ENCODE measurements around the gene KANSL1. TPM values are rescaled to one million over a fixed set of nuclear protein-coding genes. Genes with fewer than 3 reads are reported as not detected.
"Not testable (repeated sequence)": the region's sequence is repeated elsewhere in the genome, so short reads cannot be mapped to it uniquely, and the experiment has no call there.

KANSL1 gene
- polyA plus RNA-seq, 1 donor from 2014 or later: 65.0 TPM

DNA sequence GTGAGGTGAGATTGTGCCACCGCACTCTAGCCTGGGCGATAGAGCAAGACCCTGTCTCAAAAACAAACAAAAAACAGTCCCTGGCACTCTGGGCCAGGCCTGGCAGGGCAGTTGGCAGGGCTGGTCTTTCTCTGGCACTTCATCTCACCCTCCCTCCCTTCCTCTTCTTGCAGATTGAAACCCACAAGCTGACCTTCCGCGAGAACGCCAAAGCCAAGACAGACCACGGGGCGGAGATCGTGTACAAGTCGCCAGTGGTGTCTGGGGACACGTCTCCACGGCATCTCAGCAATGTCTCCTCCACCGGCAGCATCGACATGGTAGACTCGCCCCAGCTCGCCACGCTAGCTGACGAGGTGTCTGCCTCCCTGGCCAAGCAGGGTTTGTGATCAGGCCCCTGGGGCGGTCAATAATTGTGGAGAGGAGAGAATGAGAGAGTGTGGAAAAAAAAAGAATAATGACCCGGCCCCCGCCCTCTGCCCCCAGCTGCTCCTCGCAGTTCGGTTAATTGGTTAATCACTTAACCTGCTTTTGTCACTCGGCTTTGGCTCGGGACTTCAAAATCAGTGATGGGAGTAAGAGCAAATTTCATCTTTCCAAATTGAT lies 169.3 kb downstream of the KANSL1 start (continued):
- TF ChIP-seq, protein P1, sequence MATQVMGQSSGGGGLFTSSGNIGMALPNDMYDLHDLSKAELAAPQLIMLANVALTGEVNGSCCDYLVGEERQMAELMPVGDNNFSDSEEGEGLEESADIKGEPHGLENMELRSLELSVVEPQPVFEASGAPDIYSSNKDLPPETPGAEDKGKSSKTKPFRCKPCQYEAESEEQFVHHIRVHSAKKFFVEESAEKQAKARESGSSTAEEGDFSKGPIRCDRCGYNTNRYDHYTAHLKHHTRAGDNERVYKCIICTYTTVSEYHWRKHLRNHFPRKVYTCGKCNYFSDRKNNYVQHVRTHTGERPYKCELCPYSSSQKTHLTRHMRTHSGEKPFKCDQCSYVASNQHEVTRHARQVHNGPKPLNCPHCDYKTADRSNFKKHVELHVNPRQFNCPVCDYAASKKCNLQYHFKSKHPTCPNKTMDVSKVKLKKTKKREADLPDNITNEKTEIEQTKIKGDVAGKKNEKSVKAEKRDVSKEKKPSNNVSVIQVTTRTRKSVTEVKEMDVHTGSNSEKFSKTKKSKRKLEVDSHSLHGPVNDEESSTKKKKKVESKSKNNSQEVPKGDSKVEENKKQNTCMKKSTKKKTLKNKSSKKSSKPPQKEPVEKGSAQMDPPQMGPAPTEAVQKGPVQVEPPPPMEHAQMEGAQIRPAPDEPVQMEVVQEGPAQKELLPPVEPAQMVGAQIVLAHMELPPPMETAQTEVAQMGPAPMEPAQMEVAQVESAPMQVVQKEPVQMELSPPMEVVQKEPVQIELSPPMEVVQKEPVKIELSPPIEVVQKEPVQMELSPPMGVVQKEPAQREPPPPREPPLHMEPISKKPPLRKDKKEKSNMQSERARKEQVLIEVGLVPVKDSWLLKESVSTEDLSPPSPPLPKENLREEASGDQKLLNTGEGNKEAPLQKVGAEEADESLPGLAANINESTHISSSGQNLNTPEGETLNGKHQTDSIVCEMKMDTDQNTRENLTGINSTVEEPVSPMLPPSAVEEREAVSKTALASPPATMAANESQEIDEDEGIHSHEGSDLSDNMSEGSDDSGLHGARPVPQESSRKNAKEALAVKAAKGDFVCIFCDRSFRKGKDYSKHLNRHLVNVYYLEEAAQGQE (IDR thresholded peaks at IDR 0.05; ENCODE audit: borderline replicate concordance): no peak
- TF ChIP-seq POLR2AphosphoS5 (IDR thresholded peaks at IDR 0.05): no peak

DNA sequence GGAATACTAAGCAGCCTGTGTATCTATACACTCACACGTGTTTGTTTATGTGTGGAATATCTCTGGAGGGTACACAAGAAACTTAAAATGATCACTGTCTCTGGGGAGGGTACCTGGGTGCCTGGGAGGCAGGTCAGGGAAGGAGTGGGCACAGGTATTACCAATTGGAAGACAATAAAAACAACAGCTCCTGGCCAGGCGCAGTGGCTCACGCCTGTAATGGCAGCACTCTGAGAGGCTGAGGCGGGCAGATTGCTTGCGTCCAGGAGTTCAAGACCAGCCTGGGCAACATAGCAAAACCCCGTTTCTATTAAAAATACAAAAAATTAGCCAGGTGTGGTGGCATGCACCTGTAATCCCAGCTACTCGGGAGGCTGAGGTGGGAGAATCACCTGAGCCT lies 169.9 kb downstream of the KANSL1 start:
- peaks cover 17% of the 10 kb centered on the region for H3K36me3 ChIP-seq (ENCODE audit: insufficient read depth, low read length)
- not testable (repeated sequence) for H3K4me2 ChIP-seq (ENCODE audit: low read length); H3K9ac ChIP-seq (ENCODE audit: low read length); H3K9me3 ChIP-seq (ENCODE audit: low read length); H4K20me1 ChIP-seq (ENCODE audit: insufficient read depth); H3K9me2 ChIP-seq (ENCODE audit: insufficient read depth, low read length); H3K27ac ChIP-seq (ENCODE audit: low read length); H3K79me2 ChIP-seq (replicated peaks; ENCODE audit: insufficient read depth, low read length); H2AFZ ChIP-seq (ENCODE audit: low read depth, low read length); H3F3A ChIP-seq (ENCODE audit: insufficient read depth, low read length, poor library complexity, severe bottlenecking); H3K27me3 ChIP-seq (ENCODE audit: insufficient read depth, low read depth, low read length); H3K4me3 ChIP-seq (ENCODE audit: low read length)

DNA sequence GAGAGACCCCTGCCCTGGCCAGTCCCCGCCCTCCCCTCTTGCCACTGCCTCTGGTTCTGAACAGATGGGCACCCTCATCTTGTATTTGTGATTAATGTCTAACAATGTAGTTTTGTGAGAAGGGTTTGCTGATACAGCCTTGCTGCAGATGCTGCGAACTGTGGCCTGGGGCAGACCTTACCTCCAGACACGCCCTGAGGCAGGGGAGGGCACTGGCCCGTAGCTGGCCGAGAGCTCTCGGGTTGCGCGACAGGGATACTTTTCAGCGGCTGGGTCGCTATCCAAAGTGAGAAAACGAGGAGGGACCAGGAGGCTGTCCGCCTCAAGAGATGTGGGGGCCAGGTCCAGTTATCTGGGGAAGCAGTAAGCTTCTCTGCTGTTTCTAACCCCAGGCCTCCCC lies 172.2 kb downstream of the KANSL1 start:
- peaks cover 12% of the 10 kb centered on the region for H3K36me3 ChIP-seq (ENCODE audit: insufficient read depth, low read length)

More for the DNA sequence above, 172.2 kb downstream of the KANSL1 start:
- Histone ChIP-seq H3K9me2 (ENCODE audit: insufficient read depth, low read length) (no peaks in the 10 kb centered on the region), H3K9me3 (ENCODE audit: low read length) (no peaks in the 10 kb centered on the region), H3K4me3 (ENCODE audit: low read length) (no peak overlapping the region), H3K27ac (ENCODE audit: low read length) (no peak overlapping the region), H3F3A (ENCODE audit: insufficient read depth, low read length, poor library complexity, severe bottlenecking) (no peaks in the 10 kb centered on the region), H3K27me3 (ENCODE audit: insufficient read depth, low read depth, low read length) (no peaks in the 10 kb centered on the region), H2AFZ (ENCODE audit: low read depth, low read length) (no peak overlapping the region), H3K79me2 (replicated peaks; ENCODE audit: insufficient read depth, low read length) (no peaks in the 10 kb centered on the region), H4K20me1 (ENCODE audit: insufficient read depth) (no peaks in the 10 kb centered on the region), H3K9ac (ENCODE audit: low read length) (no peak overlapping the region), H3K4me2 (ENCODE audit: low read length) (no peak overlapping the region)
- TF ChIP-seq EZH2 (IDR thresholded peaks at IDR 0.05; ENCODE audit: borderline replicate concordance, insufficient read depth, low read length, poor library complexity, severe bottlenecking) (no peak), POLR2AphosphoS5 (IDR thresholded peaks at IDR 0.05) (no peak), SMC3 (conservative IDR thresholded peaks at IDR 0.05; ENCODE audit: poor library complexity) (no peak), RAD21 (conservative IDR thresholded peaks at IDR 0.05) (no peak), TAF1 (IDR thresholded peaks at IDR 0.05; ENCODE audit: low read depth) (no peak), EP300 (conservative IDR thresholded peaks at IDR 0.05; ENCODE audit: poor library complexity, severe bottlenecking) (no peak), MXI1 (conservative IDR thresholded peaks at IDR 0.05; ENCODE audit: poor library complexity, severe bottlenecking) (no peak)
- TF ChIP-seq, protein P1 (IDR thresholded peaks at IDR 0.05; ENCODE audit: borderline replicate concordance): no peak
- TF ChIP-seq, protein P2, sequence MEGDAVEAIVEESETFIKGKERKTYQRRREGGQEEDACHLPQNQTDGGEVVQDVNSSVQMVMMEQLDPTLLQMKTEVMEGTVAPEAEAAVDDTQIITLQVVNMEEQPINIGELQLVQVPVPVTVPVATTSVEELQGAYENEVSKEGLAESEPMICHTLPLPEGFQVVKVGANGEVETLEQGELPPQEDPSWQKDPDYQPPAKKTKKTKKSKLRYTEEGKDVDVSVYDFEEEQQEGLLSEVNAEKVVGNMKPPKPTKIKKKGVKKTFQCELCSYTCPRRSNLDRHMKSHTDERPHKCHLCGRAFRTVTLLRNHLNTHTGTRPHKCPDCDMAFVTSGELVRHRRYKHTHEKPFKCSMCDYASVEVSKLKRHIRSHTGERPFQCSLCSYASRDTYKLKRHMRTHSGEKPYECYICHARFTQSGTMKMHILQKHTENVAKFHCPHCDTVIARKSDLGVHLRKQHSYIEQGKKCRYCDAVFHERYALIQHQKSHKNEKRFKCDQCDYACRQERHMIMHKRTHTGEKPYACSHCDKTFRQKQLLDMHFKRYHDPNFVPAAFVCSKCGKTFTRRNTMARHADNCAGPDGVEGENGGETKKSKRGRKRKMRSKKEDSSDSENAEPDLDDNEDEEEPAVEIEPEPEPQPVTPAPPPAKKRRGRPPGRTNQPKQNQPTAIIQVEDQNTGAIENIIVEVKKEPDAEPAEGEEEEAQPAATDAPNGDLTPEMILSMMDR (IDR thresholded peaks at IDR 0.05; ENCODE audit: poor library complexity, severe bottlenecking): no peak
